H1 (cell line): ENCODE measurements around the gene TMEM170A. TPM values are rescaled to one million over a fixed set of nuclear protein-coding genes. Genes with fewer than 3 reads are reported as not detected.

Source experiments
- CTCF ChIA-PET: fragments of 300-600 bp; sonication (Branson Sonifier 250); formaldehyde crosslinking; loops from one replicate; lab custom pipeline; 2021; ENCODE audit not compliant: partially characterized antibody; lab: Charles Lee
- POLR2A ChIA-PET: fragments of 300-600 bp; sonication (Branson Sonifier 250); formaldehyde crosslinking; loops from one replicate; lab custom pipeline; 2021; ENCODE audit warnings: inconsistent platforms; ENCODE audit not compliant: partially characterized antibody; lab: Charles Lee
- DNase-seq, 2 experiments: peaks; one replicate each; pipeline versions ENCODE4 v3.0.0 to v3.0.0-alpha.2; 2010 to 2022; ENCODE audit warnings: low spot score in 2 of 2, low read depth in 1 of 2, mixed read lengths in 1 of 2
- FAIRE-seq: peaks from 2 replicates; lab custom pipeline; 2011; peaks lifted over from hg19 to GRCh38; lab: Jason Lieb, UNC
- H2AFZ ChIP-seq: 2 replicates; pipeline ENCODE4 v1.8.1; 2012; ENCODE audit warnings: low read length, inconsistent platforms
- H2AK5ac ChIP-seq: 2 replicates; pipeline ENCODE4 v1.6.1; 2013; ENCODE audit warnings: low read depth, low read length
- H2BK120ac ChIP-seq: replicated peaks from 2 replicates; pipeline ENCODE3; 2013; ENCODE audit warnings: low read depth, low read length, inconsistent platforms
- H2BK12ac ChIP-seq: 2 replicates; pipeline ENCODE4 v1.6.1; 2013; ENCODE audit warnings: low read depth, low read length
- H2BK15ac ChIP-seq: 2 replicates; pipeline ENCODE4 v1.6.1; 2013; ENCODE audit warnings: low read length
- H2BK20ac ChIP-seq: 2 replicates; pipeline ENCODE4 v1.6.1; 2013; ENCODE audit warnings: low read length
- H2BK5ac ChIP-seq: 2 replicates; pipeline ENCODE4 v1.6.1; 2013; ENCODE audit warnings: low read depth, low read length
- H3K14ac ChIP-seq: 2 replicates; pipeline ENCODE4 v1.6.1; 2013; ENCODE audit warnings: inconsistent platforms; ENCODE audit not compliant: insufficient read length
- H3K18ac ChIP-seq: 2 replicates; pipeline ENCODE4 v1.6.1; 2013; ENCODE audit warnings: low read length; ENCODE audit errors: extremely low read depth
- H3K23ac ChIP-seq: 2 replicates; pipeline ENCODE4 v1.6.1; 2013; ENCODE audit warnings: inconsistent platforms; ENCODE audit not compliant: insufficient read length
- H3K23me2 ChIP-seq: 2 replicates; pipeline ENCODE4 v1.6.1; 2013; ENCODE audit warnings: low read depth, low read length
- H3K27ac ChIP-seq: 2 replicates; pipeline ENCODE4 v1.6.1; 2011; ENCODE audit warnings: low read depth, low read length, inconsistent platforms
- H3K27me3 ChIP-seq, 4 experiments: replicated peaks in 1 of 4; 1 replicate in 1 of 4; 2 replicates in 3 of 4; pipeline versions ENCODE4 v1.6.1 to v1.8.1; 2011 to 2013; ENCODE audit warnings: low read length in 3 of 4, mild to moderate bottlenecking in 3 of 4, inconsistent platforms in 2 of 4, mixed read lengths in 2 of 4, moderate library complexity in 1 of 4; ENCODE audit not compliant: control insufficient read depth in 3 of 4, insufficient read depth in 3 of 4; ENCODE audit errors: extremely low read depth in 1 of 4
- H3K36me3 ChIP-seq, 4 experiments: 2 replicates each; pipeline versions ENCODE4 v1.6.1 to v1.8.1; 2011 to 2013; ENCODE audit warnings: mild to moderate bottlenecking in 4 of 4, low read length in 3 of 4, moderate library complexity in 2 of 4, control low read depth in 1 of 4, inconsistent platforms in 1 of 4; ENCODE audit not compliant: insufficient read depth in 4 of 4, control insufficient read depth in 2 of 4
- H3K4ac ChIP-seq: replicated peaks from 2 replicates; pipeline ENCODE3; 2013; ENCODE audit warnings: low read length, low read depth, mixed read lengths, inconsistent platforms; ENCODE audit not compliant: insufficient read length
- H3K4me1 ChIP-seq, 4 experiments: replicated peaks in 1 of 4; 1 replicate in 1 of 4; 2 replicates in 3 of 4; pipeline versions ENCODE4 v1.6.1 to v1.8.1; 2011 to 2013; ENCODE audit warnings: low read length in 3 of 4, inconsistent platforms in 2 of 4, mixed read lengths in 1 of 4; ENCODE audit not compliant: insufficient read depth in 4 of 4, control insufficient read depth in 3 of 4
- H3K4me2 ChIP-seq, 2 experiments: 2 replicates each; pipeline versions ENCODE4 v1.6.1 to v1.8.1; 2011 to 2013; ENCODE audit warnings: low read depth in 2 of 2, low read length in 2 of 2, control low read depth in 1 of 2, inconsistent platforms in 1 of 2, mild to moderate bottlenecking in 1 of 2; ENCODE audit not compliant: insufficient read depth in 1 of 2
- H3K4me3 ChIP-seq, 4 experiments: fragments of 200-600, 300-600 bp in 1 of 4; sonication (generic), shearing (Covaris generic), sonication (Bioruptor Twin) in 1 of 4; 2 replicates each; pipeline versions ENCODE4 v1.5.1 to v1.8.1; 2011 to 2016; ENCODE audit warnings: low read length in 4 of 4, low read depth in 3 of 4, control low read depth in 2 of 4, inconsistent platforms in 2 of 4, mild to moderate bottlenecking in 2 of 4, mixed read lengths in 1 of 4, moderate library complexity in 1 of 4; ENCODE audit not compliant: insufficient read depth in 2 of 4; ENCODE audit errors: extremely low read depth in 1 of 4
- H3K56ac ChIP-seq: replicated peaks from 2 replicates; pipeline ENCODE3; 2013; ENCODE audit warnings: low read depth, mild to moderate bottlenecking, mixed read lengths, low read length, inconsistent platforms; ENCODE audit not compliant: insufficient read length
- H3K79me1 ChIP-seq: 2 replicates; pipeline ENCODE4 v1.6.1; 2013; ENCODE audit warnings: low read depth, low read length, control low read depth
- H3K79me2 ChIP-seq, 2 experiments: 2 replicates each; pipeline versions ENCODE4 v1.6.1 to v1.8.1; 2012 to 2013; ENCODE audit warnings: low read length in 2 of 2, mild to moderate bottlenecking in 2 of 2, inconsistent platforms in 1 of 2; ENCODE audit not compliant: insufficient read depth in 2 of 2, control insufficient read depth in 1 of 2
- H3K9ac ChIP-seq, 4 experiments: replicated peaks in 1 of 4; 1 replicate in 1 of 4; 2 replicates in 3 of 4; pipeline versions ENCODE4 v1.6.1 to v1.8.1; 2011 to 2013; ENCODE audit warnings: low read depth in 3 of 4, low read length in 3 of 4, control low read depth in 2 of 4, mild to moderate bottlenecking in 2 of 4, moderate library complexity in 2 of 4, inconsistent platforms in 1 of 4; ENCODE audit errors: extremely low read depth in 1 of 4
- H3K9me3 ChIP-seq, 2 experiments: 2 replicates each; pipeline versions ENCODE4 v1.6.1 to v1.8.1; 2012 to 2013; ENCODE audit warnings: mild to moderate bottlenecking in 2 of 2, moderate library complexity in 2 of 2, control low read depth in 1 of 2, inconsistent platforms in 1 of 2, low read depth in 1 of 2, low read length in 1 of 2, mixed read lengths in 1 of 2; ENCODE audit not compliant: insufficient read depth in 2 of 2
- H4K20me1 ChIP-seq, 2 experiments: replicated peaks in 1 of 2; 2 replicates each; pipeline versions ENCODE3 to v1.8.1; 2011 to 2013; ENCODE audit warnings: inconsistent platforms in 2 of 2, low read length in 2 of 2, mild to moderate bottlenecking in 1 of 2; ENCODE audit not compliant: insufficient read depth in 2 of 2, control insufficient read depth in 1 of 2
- H4K5ac ChIP-seq: 2 replicates; pipeline ENCODE4 v1.6.1; 2013; ENCODE audit warnings: low read length, low read depth, mixed read lengths, inconsistent platforms; ENCODE audit not compliant: insufficient read length
- H4K8ac ChIP-seq: 2 replicates; pipeline ENCODE4 v1.8.0; 2013; ENCODE audit warnings: mild to moderate bottlenecking, moderate library complexity, low read length, inconsistent platforms; ENCODE audit not compliant: insufficient read depth; ENCODE audit errors: extremely low read depth
- H4K91ac ChIP-seq: replicated peaks from 2 replicates; pipeline ENCODE3; 2013; ENCODE audit warnings: low read length, mixed read lengths, inconsistent platforms; ENCODE audit not compliant: insufficient read length
- GABPA ChIP-seq: IDR thresholded peaks from 2 replicates; pipeline ENCODE4 v1.6.1; 2011; ENCODE audit warnings: mild to moderate bottlenecking, low read length, moderate library complexity, borderline replicate concordance; ENCODE audit not compliant: insufficient read depth
- HDAC6 ChIP-seq: IDR thresholded peaks from one replicate; pipeline ENCODE4 v1.7.1; 2012; ENCODE audit warnings: low read depth, mild to moderate bottlenecking, inconsistent platforms, low read length, moderate library complexity
- MAFK ChIP-seq: IDR thresholded peaks from 2 replicates; pipeline ENCODE4 v1.6.1; 2012; ENCODE audit warnings: low read depth, mild to moderate bottlenecking, improper control_type of control experiment, low read length
- NANOG ChIP-seq: IDR thresholded peaks from 2 replicates; pipeline ENCODE4 v1.6.1; 2011; ENCODE audit warnings: low read length, low read depth, mild to moderate bottlenecking, inconsistent platforms; ENCODE audit not compliant: insufficient read depth, poor library complexity, severe bottlenecking
- POU5F1 ChIP-seq: IDR thresholded peaks from 2 replicates; pipeline ENCODE4 v1.6.1; 2011; ENCODE audit warnings: low read depth, mild to moderate bottlenecking, low read length, moderate library complexity
- RAD21 ChIP-seq, 2 experiments: IDR thresholded peaks in 1 of 2; conservative IDR thresholded peaks in 1 of 2; 2 replicates each; pipeline ENCODE4 v1.6.1; 2011; ENCODE audit warnings: low read depth in 2 of 2, low read length in 2 of 2, improper control_type of control experiment in 1 of 2, inconsistent platforms in 1 of 2, mild to moderate bottlenecking in 1 of 2, moderate library complexity in 1 of 2
- SIX5 ChIP-seq: IDR thresholded peaks from 2 replicates; pipeline ENCODE4 v1.6.1; 2011; ENCODE audit warnings: mild to moderate bottlenecking, low read depth, low read length
- TEAD4 ChIP-seq: IDR thresholded peaks from 2 replicates; pipeline ENCODE4 v1.6.1; 2012; ENCODE audit warnings: low read depth, low read length, inconsistent platforms, mixed read lengths
- WGBS, 2 experiments: shearing (Covaris generic) in 1 of 2; methylation state at CpG; one replicate each; pipeline versions ENCODE4 v1.1.6 to v1.1.7; 2013 to 2015; ENCODE audit warnings: low lambda C conversion rate in 2 of 2, mixed read lengths in 2 of 2, inconsistent platforms in 1 of 2, low coverage in 1 of 2, missing lambda C conversion rate in 1 of 2; ENCODE audit not compliant: insufficient replicate concordance in 2 of 2, insufficient coverage in 1 of 2, insufficient read length in 1 of 2; ENCODE audit errors: extremely low coverage in 1 of 2, missing lambda C conversion rate in 1 of 2; 5-methylcytosine and 5-hydroxymethylcytosine counted together
- polyA plus RNA-seq, 7 experiments: library from polyadenylated mRNA; depleted of rRNA in 3 of 7; stranded (reverse) in 5 of 7; unstranded in 2 of 7; fragments of >200 nt in 5 of 7; fragments of 200-250 nt in 2 of 7; gene quantifications; 1 replicate in 5 of 7; 2 replicates in 1 of 7; 4 replicates in 1 of 7; pipeline versions ENCODE4 v1.2.1 to v1.2.3, GENCODE V29; 2011 to 2013; ENCODE audit warnings: missing spikeins in 2 of 7, mixed read lengths in 2 of 7
- total RNA-seq: library from RNA; stranded (reverse); fragmentation: NEBNext Ultra II Directional; extraction: Animal tissue kit (Norgen Biotek cat#: 25700); gene quantifications from 2 replicates; pipeline ENCODE4 v1.2.1, GENCODE V29; 2021
- TF ChIP-seq, protein P1 (sequence below): IDR thresholded peaks from 2 replicates; pipeline ENCODE4 v1.6.1; 2012; ENCODE audit warnings: low read length, inconsistent platforms
- TF ChIP-seq, protein P2 (sequence below): IDR thresholded peaks from 2 replicates; pipeline ENCODE4 v1.6.1; 2011; ENCODE audit warnings: low read length, improper control_type of control experiment

TMEM170A gene
- total and polyA plus RNA-seq, 2 of the 8 experiments (the other 6 are each of a cell fraction or from before 2014, with no cell fraction given): 22.9 to 56.6 TPM

DNA sequence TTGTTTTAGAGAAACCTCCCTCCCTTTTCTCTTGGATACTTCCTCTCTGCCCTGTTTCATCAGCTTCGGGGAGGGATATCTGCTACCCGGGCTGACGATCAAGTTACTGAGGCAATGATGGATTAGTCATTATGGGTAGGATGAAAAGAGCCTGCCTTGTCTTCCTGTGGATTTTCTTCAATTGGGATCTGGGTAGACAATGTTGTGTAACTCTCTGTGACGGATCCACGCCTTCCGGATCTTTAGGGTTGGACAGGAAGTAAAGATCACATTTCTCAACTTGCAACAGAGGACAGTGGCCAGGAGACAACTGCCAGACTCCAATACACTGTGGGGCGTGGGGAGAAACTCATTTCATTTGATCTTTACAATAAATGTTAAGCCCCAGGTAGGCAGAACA, 42.1 kb upstream of the TMEM170A start:
- Histone ChIP-seq H4K8ac (no peak overlapping the region), H4K91ac (no peak overlapping the region), H3K9me3 (no peaks in the 10 kb centered on the region), H2BK20ac (no peak overlapping the region), H3K4me2 (no peak overlapping the region), H3K27me3 (no peaks in the 10 kb centered on the region; a peak in 1 of 7 replicates), H3K56ac (no peak overlapping the region), H3K79me1 (no peaks in the 10 kb centered on the region), H4K20me1 (no peaks in the 10 kb centered on the region), H3K27ac (no peak overlapping the region), H2BK5ac (no peak overlapping the region), H4K5ac (no peak overlapping the region), H3K14ac (no peak overlapping the region), H3K4me3 (no peak overlapping the region), H2BK12ac (no peak overlapping the region), H3K4ac (no peak overlapping the region), H2BK120ac (no peak overlapping the region), H2BK15ac (no peak overlapping the region), H3K36me3 (no peaks in the 10 kb centered on the region), H3K18ac (no peak overlapping the region), H2AK5ac (no peak overlapping the region), H3K23ac (no peak overlapping the region), H3K79me2 (no peaks in the 10 kb centered on the region), H3K23me2 (no peaks in the 10 kb centered on the region), H3K9ac (no peak overlapping the region), H3K4me1 (no peaks in the 10 kb centered on the region), H2AFZ (no peak overlapping the region)
- no peak for TF ChIP-seq SIX5
- no peak for TF ChIP-seq MAFK
- TF ChIP-seq, protein P1, sequence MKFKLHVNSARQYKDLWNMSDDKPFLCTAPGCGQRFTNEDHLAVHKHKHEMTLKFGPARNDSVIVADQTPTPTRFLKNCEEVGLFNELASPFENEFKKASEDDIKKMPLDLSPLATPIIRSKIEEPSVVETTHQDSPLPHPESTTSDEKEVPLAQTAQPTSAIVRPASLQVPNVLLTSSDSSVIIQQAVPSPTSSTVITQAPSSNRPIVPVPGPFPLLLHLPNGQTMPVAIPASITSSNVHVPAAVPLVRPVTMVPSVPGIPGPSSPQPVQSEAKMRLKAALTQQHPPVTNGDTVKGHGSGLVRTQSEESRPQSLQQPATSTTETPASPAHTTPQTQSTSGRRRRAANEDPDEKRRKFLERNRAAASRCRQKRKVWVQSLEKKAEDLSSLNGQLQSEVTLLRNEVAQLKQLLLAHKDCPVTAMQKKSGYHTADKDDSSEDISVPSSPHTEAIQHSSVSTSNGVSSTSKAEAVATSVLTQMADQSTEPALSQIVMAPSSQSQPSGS: no peak
- TF ChIP-seq GABPA: no peak
- TF ChIP-seq RAD21 (IDR thresholded peaks at IDR 0.05 in 1 of 2, conservative IDR thresholded peaks at IDR 0.05 in 1 of 2; ENCODE audit: low read depth in 2 of 2, low read length in 2 of 2): no peak
- no peak for TF ChIP-seq POU5F1
- TF ChIP-seq TEAD4: no peak
- TF ChIP-seq NANOG: no peak
- TF ChIP-seq, protein P2, sequence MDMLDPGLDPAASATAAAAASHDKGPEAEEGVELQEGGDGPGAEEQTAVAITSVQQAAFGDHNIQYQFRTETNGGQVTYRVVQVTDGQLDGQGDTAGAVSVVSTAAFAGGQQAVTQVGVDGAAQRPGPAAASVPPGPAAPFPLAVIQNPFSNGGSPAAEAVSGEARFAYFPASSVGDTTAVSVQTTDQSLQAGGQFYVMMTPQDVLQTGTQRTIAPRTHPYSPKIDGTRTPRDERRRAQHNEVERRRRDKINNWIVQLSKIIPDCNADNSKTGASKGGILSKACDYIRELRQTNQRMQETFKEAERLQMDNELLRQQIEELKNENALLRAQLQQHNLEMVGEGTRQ: no peak
- no peak for TF ChIP-seq HDAC6
- ChIA-PET CTCF (interaction anchor here (1.7 to 7.3 kb wide), 4 partner anchors 10 to 44 kb away, joined by 7 to 40 read pairs (median 24); partner anchors contain the start of gene CHST6), POLR2A (interaction anchor here (1.2 kb wide), 1 partner anchor 12 kb away, joined by 4 read pairs; the partner anchor contains the start of gene CHST6)
- FAIRE-seq: no peak
- no peak for DNase-seq
- 92% methylated on average over 7 of the region's 7 CpGs; no CpG with 5 or more reads in 1 of the 2 experiments for WGBS, 2 experiments
